Right atrium auricular region (tissue), 2 donors: ENCODE measurements around the gene MAP7. TPM values are rescaled to one million over a fixed set of nuclear protein-coding genes. Genes with fewer than 3 reads are reported as not detected.

Experiments used
- DNase-seq: peaks from one replicate; pipeline ENCODE4 v3.0.0-alpha.2; 2019; ENCODE audit warnings: low spot score
- H3K27ac ChIP-seq, 2 donors: fragments of 200-600 bp; sonication (generic); 1 replicate in 1 of 2; 2 replicates in 1 of 2; pipeline ENCODE4 v1.5.1; 2016 to 2019
- H3K27me3 ChIP-seq, 2 donors: fragments of 200-600 bp; sonication (generic); one replicate each; pipeline versions ENCODE4 v1.5.1 to v1.6.0; 2017 to 2019
- H3K36me3 ChIP-seq: fragments of 200-600 bp; sonication (generic); one replicate; pipeline ENCODE4 v1.5.1; 2016
- H3K4me1 ChIP-seq, 2 donors: fragments of 200-600 bp; sonication (generic); one replicate each; pipeline versions ENCODE4 v1.5.1 to v1.6.0; 2017 to 2019
- H3K4me3 ChIP-seq, 2 donors: fragments of 200-600 bp; sonication (generic); 1 replicate in 1 of 2; 2 replicates in 1 of 2; pipeline ENCODE4 v1.5.1; 2017 to 2019; ENCODE audit warnings: mild to moderate bottlenecking in 1 of 2, moderate library complexity in 1 of 2
- H3K9me3 ChIP-seq, 2 donors: fragments of 200-600 bp; sonication (generic); one replicate each; pipeline ENCODE4 v1.5.1; 2019
- total RNA-seq, 2 donors: library from RNA; depleted of rRNA; stranded (reverse); fragments of >200 nt; gene quantifications; one replicate each; pipeline ENCODE4 v1.1.0, GENCODE V29; 2016
- TF ChIP-seq, protein P1 (sequence below), 2 donors: fragments of 200-600 bp; sonication (generic); IDR thresholded peaks; one replicate each; pipeline ENCODE4 v1.5.1; 2019; ENCODE audit warnings: antibody characterized with exemption in 2 of 2

MAP7 gene
- total RNA-seq, 2 donors from 2014 or later: 1.0 to 1.3 TPM

DNA sequence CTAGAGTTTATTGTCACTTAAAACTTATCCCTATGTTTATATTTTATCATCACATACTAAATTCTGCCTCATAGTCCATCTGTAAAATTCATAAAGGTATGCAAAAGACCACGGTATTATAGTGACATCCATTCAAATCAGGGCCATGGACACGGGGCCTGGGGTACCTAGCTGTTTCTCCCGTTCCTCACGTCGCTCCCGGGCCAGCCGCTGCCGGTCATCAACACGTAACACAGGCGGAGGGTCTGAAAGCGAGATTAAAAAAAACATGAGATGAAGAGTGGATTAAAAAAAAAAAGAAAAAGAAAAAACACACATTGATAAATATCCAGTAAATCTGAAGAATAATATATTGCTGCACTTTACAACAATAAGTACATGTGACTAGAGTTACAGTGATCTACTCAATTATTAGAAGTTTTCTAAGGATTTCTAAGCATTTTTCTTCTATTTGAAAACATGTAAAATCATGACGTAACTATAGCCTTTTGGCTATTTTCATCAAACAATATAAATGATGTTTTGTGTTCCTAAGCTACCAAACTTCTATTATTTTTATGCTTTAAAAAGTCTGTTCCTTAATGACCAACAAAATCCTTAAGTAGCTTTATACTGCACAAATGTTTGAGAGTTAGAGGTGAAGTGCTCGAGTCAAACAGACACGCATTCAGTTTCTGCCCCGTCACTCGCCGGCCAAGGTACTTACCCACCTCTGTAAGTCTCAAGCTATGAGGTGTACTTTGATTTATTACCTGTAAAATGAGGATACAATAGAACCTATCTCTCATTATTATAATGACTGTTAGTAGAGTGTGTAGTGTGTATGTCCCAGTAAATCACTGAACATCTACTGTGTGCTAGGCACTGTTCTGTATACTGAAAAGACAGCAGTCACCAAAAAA is 138.5 kb downstream of the MAP7 start:
- no peak overlapping the region for H3K27ac ChIP-seq
- no peak for DNase-seq
- H3K4me3 ChIP-seq: no peak overlapping the region
- H3K9me3 ChIP-seq: no peaks in the 10 kb centered on the region
- H3K4me1 ChIP-seq: no peaks in the 10 kb centered on the region
- TF ChIP-seq, protein P1, sequence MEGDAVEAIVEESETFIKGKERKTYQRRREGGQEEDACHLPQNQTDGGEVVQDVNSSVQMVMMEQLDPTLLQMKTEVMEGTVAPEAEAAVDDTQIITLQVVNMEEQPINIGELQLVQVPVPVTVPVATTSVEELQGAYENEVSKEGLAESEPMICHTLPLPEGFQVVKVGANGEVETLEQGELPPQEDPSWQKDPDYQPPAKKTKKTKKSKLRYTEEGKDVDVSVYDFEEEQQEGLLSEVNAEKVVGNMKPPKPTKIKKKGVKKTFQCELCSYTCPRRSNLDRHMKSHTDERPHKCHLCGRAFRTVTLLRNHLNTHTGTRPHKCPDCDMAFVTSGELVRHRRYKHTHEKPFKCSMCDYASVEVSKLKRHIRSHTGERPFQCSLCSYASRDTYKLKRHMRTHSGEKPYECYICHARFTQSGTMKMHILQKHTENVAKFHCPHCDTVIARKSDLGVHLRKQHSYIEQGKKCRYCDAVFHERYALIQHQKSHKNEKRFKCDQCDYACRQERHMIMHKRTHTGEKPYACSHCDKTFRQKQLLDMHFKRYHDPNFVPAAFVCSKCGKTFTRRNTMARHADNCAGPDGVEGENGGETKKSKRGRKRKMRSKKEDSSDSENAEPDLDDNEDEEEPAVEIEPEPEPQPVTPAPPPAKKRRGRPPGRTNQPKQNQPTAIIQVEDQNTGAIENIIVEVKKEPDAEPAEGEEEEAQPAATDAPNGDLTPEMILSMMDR (IDR thresholded peaks at IDR 0.05): no peak
- H3K36me3 ChIP-seq: no peaks in the 10 kb centered on the region
- H3K27me3 ChIP-seq: no peaks in the 10 kb centered on the region

DNA sequence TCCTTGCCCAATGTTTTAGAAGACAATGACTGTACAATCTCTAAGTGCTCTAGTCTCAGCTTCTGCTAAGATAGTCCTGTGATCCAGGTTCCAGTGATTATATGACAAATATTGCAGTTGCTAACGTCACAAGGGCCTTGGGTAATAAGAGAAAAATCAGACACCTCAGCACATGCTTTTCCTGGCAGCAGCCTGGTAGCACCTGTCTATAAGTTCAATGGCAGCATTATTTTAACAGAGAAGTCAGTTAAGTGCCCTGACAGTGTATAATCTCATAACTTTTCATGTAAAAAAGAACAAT is 139.2 kb downstream of the MAP7 start:
- DNase-seq: no peak
- H3K27ac ChIP-seq: no peak overlapping the region
- H3K4me3 ChIP-seq: no peak overlapping the region
- no peaks in the 10 kb centered on the region for H3K4me1 ChIP-seq
- no peaks in the 10 kb centered on the region for H3K36me3 ChIP-seq
- TF ChIP-seq, protein P1 (IDR thresholded peaks at IDR 0.05): no peak
- no peaks in the 10 kb centered on the region for H3K27me3 ChIP-seq
- no peaks in the 10 kb centered on the region for H3K9me3 ChIP-seq

DNA sequence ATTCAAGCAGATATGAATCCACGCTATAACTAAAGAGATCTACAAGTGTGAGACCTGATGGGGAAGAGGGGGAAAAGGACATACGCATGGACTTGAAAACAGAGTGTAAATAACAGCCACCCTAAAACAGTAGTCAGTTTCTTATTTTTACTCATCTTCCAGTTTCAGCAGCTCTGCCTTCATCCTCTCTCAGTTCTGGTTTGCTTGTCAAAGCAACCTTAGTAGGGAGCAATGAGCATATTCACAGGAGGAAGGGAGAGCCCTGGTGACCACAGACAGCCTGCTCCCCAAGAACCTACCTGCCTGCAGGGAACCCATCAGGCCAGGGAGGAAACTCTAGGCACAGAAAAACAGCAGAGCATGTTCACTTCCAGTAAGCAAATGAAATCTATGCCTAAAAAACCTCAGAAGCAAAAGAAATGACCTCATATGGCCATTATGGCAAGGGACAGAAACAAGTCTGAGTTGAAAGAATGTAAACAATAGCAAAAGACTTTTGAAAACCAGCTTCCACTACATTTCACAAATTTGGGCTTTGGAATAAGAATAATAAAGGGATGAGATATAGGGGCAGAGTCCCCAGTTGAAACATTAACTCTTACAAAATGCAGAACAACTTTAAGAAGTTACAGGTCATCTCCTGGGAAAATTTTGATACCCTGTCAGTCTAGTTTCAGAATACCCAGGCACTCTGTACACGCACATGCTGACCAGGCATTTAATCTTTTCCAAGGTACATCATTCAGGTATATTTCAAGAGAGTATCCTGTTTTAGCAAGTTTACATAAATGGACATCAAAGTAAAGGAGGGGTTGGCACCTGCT is 139.8 kb downstream of the MAP7 start:
- Histone ChIP-seq H3K4me3 (no peak overlapping the region), H3K4me1 (no peaks in the 10 kb centered on the region), H3K36me3 (no peaks in the 10 kb centered on the region), H3K27ac (no peak overlapping the region), H3K27me3 (no peaks in the 10 kb centered on the region), H3K9me3 (no peaks in the 10 kb centered on the region)
- TF ChIP-seq, protein P1 (IDR thresholded peaks at IDR 0.05): no peak
- no peak for DNase-seq

DNA sequence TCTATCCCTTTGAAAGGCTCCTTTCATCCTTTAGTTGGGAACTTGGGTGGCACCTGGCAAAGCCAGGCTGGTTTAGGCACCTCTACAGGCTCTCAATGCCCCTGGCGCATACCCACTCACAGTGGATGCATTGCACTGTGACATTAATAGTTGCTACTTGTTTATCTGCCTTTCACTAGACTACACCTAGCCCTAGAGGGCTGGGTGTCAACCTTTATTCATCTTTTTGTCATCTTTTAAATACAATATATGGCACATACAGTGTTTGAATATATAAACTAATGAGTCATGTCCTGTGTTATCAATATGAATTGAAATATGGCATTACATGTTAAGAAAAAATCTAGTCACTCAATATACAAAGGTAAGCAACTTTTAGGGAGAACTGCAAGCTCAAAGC is 140.6 kb downstream of the MAP7 start:
- TF ChIP-seq, protein P1 (IDR thresholded peaks at IDR 0.05): no peak

DNA sequence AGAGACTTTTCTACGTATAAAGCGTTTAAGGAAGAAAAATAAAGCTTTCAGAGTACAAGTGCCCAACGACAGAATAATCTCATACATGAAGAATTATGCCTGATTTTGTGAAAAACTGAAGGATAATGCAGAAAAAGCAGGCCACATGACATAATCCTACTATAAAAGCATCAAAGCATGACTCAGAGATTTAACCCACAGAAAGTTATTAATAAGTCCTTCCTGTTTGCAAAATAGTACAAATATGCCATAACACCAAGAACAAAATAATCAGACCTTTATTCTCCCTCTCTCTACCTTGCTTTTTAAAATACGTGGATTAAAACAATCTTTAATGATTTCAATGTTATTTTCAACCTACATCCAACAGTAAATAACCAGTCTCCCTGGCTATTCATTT is 142.0 kb downstream of the MAP7 start:
- H3K9me3 ChIP-seq: no peaks in the 10 kb centered on the region
- no peak overlapping the region for H3K4me3 ChIP-seq
- no peaks in the 10 kb centered on the region for H3K4me1 ChIP-seq
- no peak overlapping the region for H3K27ac ChIP-seq
- TF ChIP-seq, protein P1 (IDR thresholded peaks at IDR 0.05): no peak
- no peaks in the 10 kb centered on the region for H3K27me3 ChIP-seq
- H3K36me3 ChIP-seq: no peaks in the 10 kb centered on the region
- DNase-seq: no peak

More for the DNA sequence above, 140.6 kb downstream of the MAP7 start:
- Histone ChIP-seq H3K27me3 (no peaks in the 10 kb centered on the region), H3K4me1 (no peaks in the 10 kb centered on the region), H3K36me3 (no peaks in the 10 kb centered on the region), H3K9me3 (no peaks in the 10 kb centered on the region), H3K27ac (no peak overlapping the region), H3K4me3 (no peak overlapping the region)
- DNase-seq: no peak
